GM11168 (cell line): ENCODE measurements around the gene PYCR2.

Source experiments
- in situ Hi-C: fragments of 300-500 bp; cut with MboI; formaldehyde crosslinking; loops from one replicate; pipeline ENCODE4 v1.12.0; 2022; ENCODE audit warnings: low sequenced_read_pairs; ENCODE audit not compliant: unreplicated experiment

PYCR2 gene

GRCh38 chr1:225923381-225923691 lies 714 bp downstream of the PYCR2 start:
- in situ Hi-C loops: loop anchor here (25.0 kb wide), 1 partner anchor 436 kb away; no protein-coding TSS in a partner anchor

GRCh38 chr1:225921734-225922709 lies 2.0 kb downstream of the PYCR2 start:
- in situ Hi-C loops: loop anchor here (25.0 kb wide), 1 partner anchor 435 kb away; no protein-coding TSS in a partner anchor

- in situ Hi-C loops: loop anchor here (25.0 kb wide), 1 partner anchor 433 kb away; no protein-coding TSS in a partner anchor
These were observed 4.1 kb downstream of the PYCR2 start for GRCh38 chr1:225919906-225920305.

- in situ Hi-C loops: loop anchor here (25.0 kb wide), 1 partner anchor 431 kb away; no protein-coding TSS in a partner anchor
These were observed 5.8 kb downstream of the PYCR2 start for GRCh38 chr1:225918280-225918679.

GRCh38 chr1:225917536-225917935 lies 6.5 kb downstream of the PYCR2 start:
- in situ Hi-C loops: loop anchor here (25.0 kb wide), 1 partner anchor 430 kb away; no protein-coding TSS in a partner anchor

- in situ Hi-C loops: loop anchor here (25.0 kb wide), 1 partner anchor 430 kb away; no protein-coding TSS in a partner anchor
These were observed 6.9 kb downstream of the PYCR2 start for GRCh38 chr1:225917101-225917500.

GRCh38 chr1:225915538-225915991 lies 8.5 kb downstream of the PYCR2 start:
- in situ Hi-C loops: loop anchor here (25.0 kb wide), 1 partner anchor 428 kb away; no protein-coding TSS in a partner anchor

GRCh38 chr1:225914947-225915346 lies 9.1 kb downstream of the PYCR2 start:
- in situ Hi-C loops: loop anchor here (25.0 kb wide), 1 partner anchor 428 kb away; no protein-coding TSS in a partner anchor

- in situ Hi-C loops: loop anchor here (25.0 kb wide), 1 partner anchor 427 kb away; no protein-coding TSS in a partner anchor
These were observed 9.7 kb downstream of the PYCR2 start for GRCh38 chr1:225914391-225914790.

- in situ Hi-C loops: loop anchor here (25.0 kb wide), 1 partner anchor 424 kb away; no protein-coding TSS in a partner anchor
These were observed 12.6 kb downstream of the PYCR2 start for GRCh38 chr1:225911191-225912130.

GRCh38 chr1:225909477-225909876 lies 14.6 kb downstream of the PYCR2 start:
- in situ Hi-C loops: loop anchor here (25.0 kb wide), 1 partner anchor 422 kb away; no protein-coding TSS in a partner anchor

GRCh38 chr1:225908773-225909172 lies 15.3 kb downstream of the PYCR2 start:
- in situ Hi-C loops: loop anchor here (25.0 kb wide), 1 partner anchor 421 kb away; no protein-coding TSS in a partner anchor

- in situ Hi-C loops: loop anchor here (25.0 kb wide), 1 partner anchor 421 kb away; no protein-coding TSS in a partner anchor
These were observed 15.9 kb downstream of the PYCR2 start for GRCh38 chr1:225908013-225908640.

GRCh38 chr1:225907341-225907740 lies 16.7 kb downstream of the PYCR2 start:
- in situ Hi-C loops: loop anchor here (25.0 kb wide), 1 partner anchor 420 kb away; no protein-coding TSS in a partner anchor

GRCh38 chr1:225906467-225906866 lies 17.6 kb downstream of the PYCR2 start:
- in situ Hi-C loops: loop anchor here (25.0 kb wide), 1 partner anchor 419 kb away; no protein-coding TSS in a partner anchor

GRCh38 chr1:225903623-225904022 lies 20.4 kb downstream of the PYCR2 start:
- in situ Hi-C loops: loop anchor here (25.0 kb wide), 1 partner anchor 416 kb away; no protein-coding TSS in a partner anchor

GRCh38 chr1:225899044-225899925 lies 24.8 kb downstream of the PYCR2 start:
- in situ Hi-C loops: no loop called here
